Stomach (tissue), 9 donors: ENCODE measurements around the gene ABLIM2. TPM values are rescaled to one million over a fixed set of nuclear protein-coding genes. Genes with fewer than 3 reads are reported as not detected.

ENCODE experiments used
- DNase-seq, 2 donors: peaks; one replicate each; pipeline versions ENCODE4 v3.0.0 to v3.0.0-alpha.2; 2013 to 2019
- H3K27ac ChIP-seq, 5 donors: fragments of 200-600 bp in 4 of 5; sonication (generic) in 4 of 5; one replicate each; pipeline ENCODE4 v1.5.1; 2013 to 2019; ENCODE audit warnings: mild to moderate bottlenecking in 1 of 5, moderate library complexity in 1 of 5
- H3K27me3 ChIP-seq, 3 donors: fragments of 200-600 bp; sonication (generic); one replicate each; pipeline ENCODE4 v1.5.1; 2017 to 2019; ENCODE audit warnings: mixed run types in 1 of 3
- H3K36me3 ChIP-seq, 4 donors: fragments of 200-600 bp; sonication (generic); 1 replicate in 3 of 4; 2 replicates in 1 of 4; pipeline ENCODE4 v1.5.1; 2016 to 2019
- H3K4me1 ChIP-seq, 4 donors: fragments of 200-600 bp; sonication (generic); one replicate each; pipeline ENCODE4 v1.5.1; 2016 to 2019
- H3K4me3 ChIP-seq, 4 donors: fragments of 200-600 bp; sonication (generic) in 3 of 4; one replicate each; pipeline ENCODE4 v1.5.1; 2016 to 2019; ENCODE audit warnings: mild to moderate bottlenecking in 1 of 4
- H3K9me3 ChIP-seq, 4 donors: fragments of 200-600 bp; sonication (generic); one replicate each; pipeline ENCODE4 v1.5.1; 2016 to 2019
- EP300 ChIP-seq: sonication (generic); formaldehyde crosslinking; IDR thresholded peaks from one replicate; pipeline ENCODE4 v1.6.1; 2017; ENCODE audit warnings: antibody characterized with exemption
- POLR2A ChIP-seq, 4 donors: fragments of 450-650 bp; IDR thresholded peaks; one replicate each; pipeline ENCODE4 v1.6.1; 2016; ENCODE audit warnings: antibody characterized with exemption in 4 of 4, control low read depth in 2 of 4, mild to moderate bottlenecking in 1 of 4, moderate library complexity in 1 of 4
- POLR2AphosphoS5 ChIP-seq, 3 donors: sonication (generic); formaldehyde crosslinking; IDR thresholded peaks; one replicate each; pipeline ENCODE4 v1.6.1; 2016; ENCODE audit warnings: antibody characterized with exemption in 3 of 3
- WGBS, 5 donors: extraction: QIAGEN DNeasy Blood & Tissue Kit in 3 of 5; methylation state at CpG; one replicate each; pipeline versions ENCODE4 v1.1.5 to v1.1.7; 2013 to 2018; 5-methylcytosine and 5-hydroxymethylcytosine counted together
- intact Hi-C: fragments of 100-400 bp; cut with DNase I; formaldehyde crosslinking; loops from one replicate; pipeline ENCODE4 v1.15.1; 2023; ENCODE audit warnings: low total_unique reads
- polyA plus RNA-seq, 3 donors: library from polyadenylated mRNA; stranded (reverse); fragments of 200-250 nt; gene quantifications; one replicate each; pipeline ENCODE4 v1.2.3, GENCODE V29; 2013
- total RNA-seq, 5 donors: library from RNA; depleted of rRNA; stranded (reverse); fragments of >200 nt; gene quantifications; one replicate each; pipeline versions ENCODE4 v1.1.0 to v1.2.3, GENCODE V29; 2014 to 2016
- TF ChIP-seq, protein P1 (sequence below), 7 experiments: fragments of 450-650 bp in 4 of 7; fragments of 200-600 bp in 3 of 7; sonication (generic) in 3 of 7; IDR thresholded peaks; one replicate each; pipeline ENCODE4 v1.5.1; 2016 to 2019; ENCODE audit warnings: antibody characterized with exemption in 7 of 7, control low read depth in 2 of 7, mild to moderate bottlenecking in 1 of 7
- donor health status: healthy with polysubstance abuse.
- donor health status: Bipolar disorder and iron deficiency.
- donor health status: healthy.

The ABLIM2 gene
- total and polyA plus RNA-seq, 8 donors: 2.3 to 28.0 (median 5.5) TPM

DNA sequence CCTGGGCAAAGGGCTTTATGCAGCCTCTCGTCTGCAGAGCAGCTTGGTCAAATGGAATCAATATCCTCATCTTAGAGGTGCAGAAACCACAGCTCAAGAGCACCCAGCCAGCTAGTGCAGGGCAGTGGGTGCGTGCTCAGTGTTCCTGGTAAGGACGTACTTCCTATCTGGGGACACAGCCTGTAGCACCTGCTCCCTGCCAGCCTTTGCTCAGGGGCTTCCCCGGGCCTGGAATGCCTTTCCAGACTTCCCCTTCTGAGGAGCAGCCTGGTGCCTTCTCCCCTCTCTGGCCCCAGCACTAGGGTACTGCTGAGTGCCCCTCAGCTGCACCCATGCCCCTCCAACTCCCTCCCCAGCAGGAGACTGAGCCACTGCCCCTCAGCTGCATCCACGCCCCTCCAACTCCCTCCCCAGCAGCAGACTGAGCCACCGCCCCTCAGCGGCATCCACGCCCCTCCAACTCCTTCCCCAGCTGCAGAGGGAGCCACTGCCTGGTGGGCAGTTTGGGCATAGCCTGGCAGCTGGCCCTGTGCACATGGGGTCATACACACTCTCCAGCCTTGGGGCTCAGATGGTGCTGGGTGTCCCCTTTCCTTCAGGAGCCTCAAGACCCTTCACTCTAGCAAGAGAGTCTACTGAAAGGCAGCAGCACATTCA is 176.7 kb downstream of the ABLIM2 start:
- no peak for DNase-seq
- WGBS, 5 donors: 37 to 69% (median 46%) methylated on average over 4 to 8 of the region's 8 CpGs
- TF ChIP-seq, protein P1, sequence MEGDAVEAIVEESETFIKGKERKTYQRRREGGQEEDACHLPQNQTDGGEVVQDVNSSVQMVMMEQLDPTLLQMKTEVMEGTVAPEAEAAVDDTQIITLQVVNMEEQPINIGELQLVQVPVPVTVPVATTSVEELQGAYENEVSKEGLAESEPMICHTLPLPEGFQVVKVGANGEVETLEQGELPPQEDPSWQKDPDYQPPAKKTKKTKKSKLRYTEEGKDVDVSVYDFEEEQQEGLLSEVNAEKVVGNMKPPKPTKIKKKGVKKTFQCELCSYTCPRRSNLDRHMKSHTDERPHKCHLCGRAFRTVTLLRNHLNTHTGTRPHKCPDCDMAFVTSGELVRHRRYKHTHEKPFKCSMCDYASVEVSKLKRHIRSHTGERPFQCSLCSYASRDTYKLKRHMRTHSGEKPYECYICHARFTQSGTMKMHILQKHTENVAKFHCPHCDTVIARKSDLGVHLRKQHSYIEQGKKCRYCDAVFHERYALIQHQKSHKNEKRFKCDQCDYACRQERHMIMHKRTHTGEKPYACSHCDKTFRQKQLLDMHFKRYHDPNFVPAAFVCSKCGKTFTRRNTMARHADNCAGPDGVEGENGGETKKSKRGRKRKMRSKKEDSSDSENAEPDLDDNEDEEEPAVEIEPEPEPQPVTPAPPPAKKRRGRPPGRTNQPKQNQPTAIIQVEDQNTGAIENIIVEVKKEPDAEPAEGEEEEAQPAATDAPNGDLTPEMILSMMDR (IDR thresholded peaks at IDR 0.05): no peak
- TF ChIP-seq POLR2AphosphoS5 (IDR thresholded peaks at IDR 0.05): no peak
- no peak for TF ChIP-seq POLR2A (IDR thresholded peaks at IDR 0.05)
- TF ChIP-seq EP300: no peak
- Histone ChIP-seq H3K9me3 (no peaks in the 10 kb centered on the region), H3K4me1 (peaks cover 11 to 49% (median 17%) of the 10 kb centered on the region in 4 donors), H3K4me3 (no peak overlapping the region), H3K27me3 (no peaks in the 10 kb centered on the region), H3K36me3 (no peaks in the 10 kb centered on the region), H3K27ac (no peak overlapping the region)
- intact Hi-C loops: no loop called here

DNA sequence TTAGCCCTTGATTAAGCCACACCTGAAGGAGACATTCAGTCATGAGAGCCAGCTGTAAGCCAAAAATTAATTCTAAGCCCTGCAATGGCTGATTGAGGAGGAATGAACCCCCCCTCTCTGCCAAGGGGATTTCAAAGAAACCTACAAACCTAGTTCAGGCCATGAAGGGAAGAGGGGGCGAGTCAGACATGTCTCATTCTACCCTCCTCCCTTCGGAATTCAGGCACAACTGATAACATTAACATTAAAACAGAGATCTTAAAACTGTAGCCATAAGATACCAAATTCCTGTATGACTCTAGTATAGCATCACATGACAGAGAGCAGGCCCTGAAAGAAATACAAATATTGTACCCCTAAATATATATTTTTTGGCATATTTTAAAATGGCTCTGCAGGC is 178.6 kb downstream of the ABLIM2 start:
- TF ChIP-seq POLR2A (IDR thresholded peaks at IDR 0.05) (no peak), POLR2AphosphoS5 (IDR thresholded peaks at IDR 0.05) (no peak), EP300 (no peak)
- TF ChIP-seq, protein P1 (IDR thresholded peaks at IDR 0.05): no peak
- Histone ChIP-seq H3K4me3 (no peak overlapping the region), H3K27me3 (no peaks in the 10 kb centered on the region), H3K9me3 (no peaks in the 10 kb centered on the region), H3K36me3 (no peaks in the 10 kb centered on the region), H3K27ac (peak overlapping the region in 1 of 5 donors; percentile 71), H3K4me1 (peaks cover 7 to 35% (median 10%) of the 10 kb centered on the region in 4 donors)
- DNase-seq: no peak
- 83 to 92% (median 90%) methylated on average over 2 of the region's 2 CpGs for WGBS, 5 donors
- intact Hi-C loops: no loop called here

DNA sequence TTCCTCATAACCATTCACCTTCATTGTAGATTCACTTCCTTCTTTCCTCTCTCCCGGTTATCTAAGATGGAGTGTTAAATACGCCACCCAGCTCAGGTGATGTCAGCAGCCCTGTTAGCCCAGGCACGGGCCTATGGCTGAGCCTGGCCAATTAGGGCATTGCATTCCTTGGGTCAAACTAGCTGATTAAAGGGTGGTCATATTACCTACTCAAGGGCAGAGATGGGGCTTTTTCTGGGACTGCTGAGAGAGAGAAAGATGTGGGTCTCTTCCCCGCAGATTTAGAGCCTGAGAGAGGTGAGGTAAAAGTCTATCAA is 179.0 kb downstream of the ABLIM2 start:
- Histone ChIP-seq H3K27ac (peak overlapping the region in 1 of 5 donors; percentile 71), H3K36me3 (no peaks in the 10 kb centered on the region), H3K9me3 (no peaks in the 10 kb centered on the region), H3K27me3 (no peaks in the 10 kb centered on the region), H3K4me1 (peaks cover 7 to 35% (median 10%) of the 10 kb centered on the region in 4 donors), H3K4me3 (no peak overlapping the region)
- no peak for TF ChIP-seq POLR2AphosphoS5 (IDR thresholded peaks at IDR 0.05)
- TF ChIP-seq POLR2A (IDR thresholded peaks at IDR 0.05): no peak
- WGBS, 5 donors: 57 to 68% (median 65%) methylated on average over 4 of the region's 4 CpGs
- DNase-seq: no peak
- intact Hi-C loops: no loop called here

DNA sequence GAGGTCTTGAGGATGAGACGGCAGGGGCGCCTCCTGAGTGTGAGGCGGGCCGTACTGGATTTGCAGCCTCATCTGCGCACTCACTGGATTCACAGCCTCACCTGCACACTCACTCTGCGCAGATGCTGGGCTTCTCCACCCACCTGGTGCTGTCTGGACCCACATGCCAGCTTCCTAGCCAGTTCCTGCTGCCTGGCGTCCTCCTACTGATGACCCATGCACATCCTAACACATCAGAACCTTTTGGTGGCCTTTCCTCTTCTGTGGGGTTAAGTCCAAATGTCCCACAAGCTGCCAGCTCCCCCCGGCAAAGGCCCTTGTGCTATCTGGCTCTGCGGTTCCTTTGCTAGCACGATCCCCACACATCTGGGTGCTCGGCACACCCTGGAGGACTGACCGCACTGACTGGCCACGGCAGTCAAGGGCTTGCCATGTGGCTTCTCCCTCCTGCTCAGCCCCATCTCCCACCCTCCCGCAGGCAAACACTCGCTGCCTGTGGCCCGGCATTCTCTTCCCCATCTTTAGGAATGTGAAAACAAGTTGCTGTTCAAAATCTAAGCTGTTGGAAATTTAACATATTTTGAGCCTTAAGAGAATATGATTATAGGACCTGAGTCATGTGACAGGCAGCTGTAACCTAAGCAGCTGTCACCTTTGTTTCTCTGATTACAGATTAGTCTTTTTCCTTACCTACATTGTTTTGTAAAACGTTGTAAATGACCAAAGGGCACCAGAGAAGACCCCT is 179.5 kb downstream of the ABLIM2 start:
- peaks cover 7 to 35% (median 10%) of the 10 kb centered on the region in 4 donors for H3K4me1 ChIP-seq
- intact Hi-C loops: no loop called here
- no peak for DNase-seq
- 55 to 80% (median 69%) methylated on average over 16 to 17 of the region's 17 CpGs for WGBS, 5 donors
- TF ChIP-seq, protein P1 (IDR thresholded peaks at IDR 0.05): no peak
- no peak for TF ChIP-seq POLR2AphosphoS5 (IDR thresholded peaks at IDR 0.05)
- TF ChIP-seq EP300: no peak
- no peak for TF ChIP-seq POLR2A (IDR thresholded peaks at IDR 0.05)
- H3K4me3 ChIP-seq: no peak overlapping the region
- peak overlapping the region in 3 of 5 donors; percentile 45 to 71 (median 58) for H3K27ac ChIP-seq
- H3K27me3 ChIP-seq: no peaks in the 10 kb centered on the region
- H3K36me3 ChIP-seq: no peaks in the 10 kb centered on the region
- no peaks in the 10 kb centered on the region for H3K9me3 ChIP-seq
